ENCODE data around the gene BOC. TPM values are rescaled to one million over a fixed set of nuclear protein-coding genes. Genes with fewer than 3 reads are reported as not detected.

The BOC gene
- total RNA-seq, 1 donor, result 22.8 TPM

DNA sequence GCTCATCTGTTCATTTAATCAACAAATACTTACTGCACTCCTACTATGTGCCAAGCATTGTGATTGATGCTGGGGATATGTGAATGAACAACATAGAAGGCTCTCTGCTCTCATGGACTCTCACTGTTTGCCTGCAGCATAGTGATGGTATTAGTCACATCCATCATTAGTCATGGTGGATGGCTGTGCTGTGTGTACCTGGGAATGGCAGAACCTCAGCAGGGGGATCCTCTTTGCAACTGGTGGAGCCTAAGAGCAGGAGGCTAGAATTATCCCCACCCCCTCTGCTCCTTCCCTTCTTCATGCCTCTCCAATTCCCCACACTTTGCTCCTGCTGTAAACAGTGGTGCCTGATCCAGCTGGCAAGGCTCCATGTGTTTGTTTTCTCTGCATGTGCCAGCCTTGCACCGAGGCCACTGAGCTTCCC is 20.5 kb downstream of the BOC start:
- DNase-seq (ENCODE audit: insufficient read length, low spot score, missing footprints), result no peak
- H3K79me2 ChIP-seq (ENCODE audit: insufficient read depth, low read length), result no peaks in the 10 kb centered on the region

DNA sequence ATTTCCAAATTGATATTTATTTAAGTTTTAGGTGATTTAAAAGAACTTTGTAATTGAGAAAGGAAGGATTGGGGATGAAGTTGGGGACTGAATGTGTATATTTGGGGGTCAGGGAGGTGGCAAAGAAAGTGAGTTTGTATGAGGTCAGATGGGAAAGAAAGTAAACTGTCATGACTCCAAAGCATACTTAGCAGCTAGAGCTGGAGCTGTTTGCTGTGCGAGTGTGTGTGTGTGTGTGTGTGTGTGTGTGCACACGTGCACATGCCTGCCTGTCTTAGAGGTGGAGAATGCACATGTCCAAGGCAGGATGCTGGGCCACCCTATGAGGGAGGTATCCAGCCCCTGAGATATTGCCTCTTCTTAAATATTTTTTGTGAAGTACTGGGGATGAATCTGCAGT is 21.0 kb downstream of the BOC start:
- Histone ChIP-seq H3K79me2 (ENCODE audit: insufficient read depth, low read length) (no peaks in the 10 kb centered on the region), H3K36me3 (ENCODE audit: insufficient read depth, low read length) (no peaks in the 10 kb centered on the region), H3K27ac (ENCODE audit: low read depth, low read length) (peak overlapping the region; percentile 93), H4K20me1 (ENCODE audit: insufficient read depth, low read length) (no peaks in the 10 kb centered on the region), H3K4me2 (ENCODE audit: insufficient read depth, low read length) (peak overlapping the region; percentile 47), H3K4me1 (ENCODE audit: insufficient read depth, low read length) (peaks cover 28% of the 10 kb centered on the region), H3K9me3 (ENCODE audit: low read depth, low read length) (no peaks in the 10 kb centered on the region), H3K27me3 (ENCODE audit: insufficient read depth, low read length) (no peaks in the 10 kb centered on the region), H3K4me3 (ENCODE audit: insufficient read depth, low read length) (no peak overlapping the region), H2AFZ (ENCODE audit: low read length) (no peak overlapping the region)
- DNase-seq (ENCODE audit: insufficient read length, low spot score, missing footprints), result no peak
- TF ChIP-seq, protein P1, sequence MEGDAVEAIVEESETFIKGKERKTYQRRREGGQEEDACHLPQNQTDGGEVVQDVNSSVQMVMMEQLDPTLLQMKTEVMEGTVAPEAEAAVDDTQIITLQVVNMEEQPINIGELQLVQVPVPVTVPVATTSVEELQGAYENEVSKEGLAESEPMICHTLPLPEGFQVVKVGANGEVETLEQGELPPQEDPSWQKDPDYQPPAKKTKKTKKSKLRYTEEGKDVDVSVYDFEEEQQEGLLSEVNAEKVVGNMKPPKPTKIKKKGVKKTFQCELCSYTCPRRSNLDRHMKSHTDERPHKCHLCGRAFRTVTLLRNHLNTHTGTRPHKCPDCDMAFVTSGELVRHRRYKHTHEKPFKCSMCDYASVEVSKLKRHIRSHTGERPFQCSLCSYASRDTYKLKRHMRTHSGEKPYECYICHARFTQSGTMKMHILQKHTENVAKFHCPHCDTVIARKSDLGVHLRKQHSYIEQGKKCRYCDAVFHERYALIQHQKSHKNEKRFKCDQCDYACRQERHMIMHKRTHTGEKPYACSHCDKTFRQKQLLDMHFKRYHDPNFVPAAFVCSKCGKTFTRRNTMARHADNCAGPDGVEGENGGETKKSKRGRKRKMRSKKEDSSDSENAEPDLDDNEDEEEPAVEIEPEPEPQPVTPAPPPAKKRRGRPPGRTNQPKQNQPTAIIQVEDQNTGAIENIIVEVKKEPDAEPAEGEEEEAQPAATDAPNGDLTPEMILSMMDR (IDR thresholded peaks at IDR 0.05; ENCODE audit: extremely low read depth, low read depth, low read length), result no peak

More for the DNA sequence above, 20.5 kb downstream of the BOC start:
- Histone ChIP-seq H4K20me1 (ENCODE audit: insufficient read depth, low read length) (no peaks in the 10 kb centered on the region), H2AFZ (ENCODE audit: low read length) (no peak overlapping the region), H3K9me3 (ENCODE audit: low read depth, low read length) (no peaks in the 10 kb centered on the region), H3K36me3 (ENCODE audit: insufficient read depth, low read length) (no peaks in the 10 kb centered on the region), H3K4me2 (ENCODE audit: insufficient read depth, low read length) (peak overlapping the region; percentile 47), H3K4me3 (ENCODE audit: insufficient read depth, low read length) (no peak overlapping the region), H3K27ac (ENCODE audit: low read depth, low read length) (peak overlapping the region; percentile 93), H3K27me3 (ENCODE audit: insufficient read depth, low read length) (no peaks in the 10 kb centered on the region), H3K4me1 (ENCODE audit: insufficient read depth, low read length) (peaks cover 28% of the 10 kb centered on the region)
- TF ChIP-seq, protein P1 (IDR thresholded peaks at IDR 0.05; ENCODE audit: extremely low read depth, low read depth, low read length), result no peak

DNA sequence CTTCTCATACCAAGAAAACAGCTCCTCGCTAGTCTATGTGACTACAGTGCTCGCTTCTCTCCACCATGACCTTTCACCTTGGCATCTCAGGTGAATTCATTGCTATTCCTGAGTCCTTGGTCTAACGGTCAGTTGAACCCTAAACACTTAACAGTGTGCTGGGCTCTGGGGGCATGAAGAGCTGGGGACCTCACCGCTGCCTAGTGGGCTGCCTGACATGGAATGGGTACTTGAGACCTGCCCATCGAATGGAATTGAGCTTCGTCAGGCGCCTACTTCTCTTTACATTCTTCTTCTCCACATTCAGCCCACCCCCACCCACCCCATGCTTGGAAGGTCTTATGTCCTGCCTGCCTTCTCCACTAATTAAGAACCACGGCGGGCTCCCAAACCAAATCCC is 22.1 kb downstream of the BOC start:
- H2AFZ ChIP-seq (ENCODE audit: low read length), result no peak overlapping the region
- TF ChIP-seq, protein P1 (IDR thresholded peaks at IDR 0.05; ENCODE audit: extremely low read depth, low read depth, low read length), result no peak
- H3K36me3 ChIP-seq (ENCODE audit: insufficient read depth, low read length), result no peaks in the 10 kb centered on the region
- no peak overlapping the region for H3K27ac ChIP-seq (ENCODE audit: low read depth, low read length)
- no peak overlapping the region for H3K4me3 ChIP-seq (ENCODE audit: insufficient read depth, low read length)
- H3K4me1 ChIP-seq (ENCODE audit: insufficient read depth, low read length), result peaks cover 28% of the 10 kb centered on the region
- no peaks in the 10 kb centered on the region for H3K9me3 ChIP-seq (ENCODE audit: low read depth, low read length)
- H3K4me2 ChIP-seq (ENCODE audit: insufficient read depth, low read length), result no peak overlapping the region
- no peaks in the 10 kb centered on the region for H3K27me3 ChIP-seq (ENCODE audit: insufficient read depth, low read length)
- H3K79me2 ChIP-seq (ENCODE audit: insufficient read depth, low read length), result no peaks in the 10 kb centered on the region
- H4K20me1 ChIP-seq (ENCODE audit: insufficient read depth, low read length), result no peaks in the 10 kb centered on the region
- DNase-seq (ENCODE audit: insufficient read length, low spot score, missing footprints), result no peak

DNA sequence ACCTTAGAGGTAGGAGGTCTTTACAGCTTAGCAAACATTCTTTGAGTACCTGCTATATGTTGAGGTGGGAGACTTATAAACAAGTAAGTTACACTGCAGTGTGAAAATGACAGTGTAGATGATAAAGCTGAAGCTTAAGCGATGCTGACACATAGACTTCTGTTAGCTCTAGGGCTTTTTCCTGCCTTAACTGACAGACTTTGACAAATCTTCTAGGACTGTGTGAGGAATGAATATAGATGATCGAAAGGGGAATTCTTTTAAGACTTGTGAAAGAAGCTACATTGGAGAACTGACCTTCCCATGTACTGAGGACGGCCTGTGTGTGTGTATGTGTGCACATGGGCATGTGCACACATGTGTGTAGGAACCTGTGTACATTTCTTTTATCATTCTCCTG is 22.7 kb downstream of the BOC start:
- no peaks in the 10 kb centered on the region for H3K36me3 ChIP-seq (ENCODE audit: insufficient read depth, low read length)
- no peaks in the 10 kb centered on the region for H3K9me3 ChIP-seq (ENCODE audit: low read depth, low read length)
- H4K20me1 ChIP-seq (ENCODE audit: insufficient read depth, low read length), result no peaks in the 10 kb centered on the region
- no peak overlapping the region for H3K27ac ChIP-seq (ENCODE audit: low read depth, low read length)
- H2AFZ ChIP-seq (ENCODE audit: low read length), result no peak overlapping the region
- H3K4me1 ChIP-seq (ENCODE audit: insufficient read depth, low read length), result peaks cover 28% of the 10 kb centered on the region
- H3K79me2 ChIP-seq (ENCODE audit: insufficient read depth, low read length), result no peaks in the 10 kb centered on the region
- TF ChIP-seq, protein P1 (IDR thresholded peaks at IDR 0.05; ENCODE audit: extremely low read depth, low read depth, low read length), result no peak
- H3K4me3 ChIP-seq (ENCODE audit: insufficient read depth, low read length), result no peak overlapping the region
- no peak overlapping the region for H3K4me2 ChIP-seq (ENCODE audit: insufficient read depth, low read length)
- H3K27me3 ChIP-seq (ENCODE audit: insufficient read depth, low read length), result no peaks in the 10 kb centered on the region
- DNase-seq (ENCODE audit: insufficient read length, low spot score, missing footprints), result no peak

Measured in osteoblast (primary cell).